GM21390 (cell line): ENCODE data around the gene EEFSEC.

ENCODE experiments used
- ATAC-seq: cut with Tn5 transposase; IDR thresholded peaks from one replicate; pipeline ENCODE4 v1.9.1; 2021; ENCODE audit not compliant: unreplicated experiment

Gene EEFSEC

GRCh38 chr3:128364808-128365360 lies 211.6 kb downstream of the EEFSEC start:
- ATAC-seq, result no peak

GRCh38 chr3:128366136-128366535 lies 212.9 kb downstream of the EEFSEC start:
- no peak for ATAC-seq

- no peak for ATAC-seq
These were observed 213.4 kb downstream of the EEFSEC start for GRCh38 chr3:128366652-128367051.

- ATAC-seq, result no peak
These were observed 213.9 kb downstream of the EEFSEC start for GRCh38 chr3:128367221-128367620.

GRCh38 chr3:128367761-128368160 lies 214.5 kb downstream of the EEFSEC start:
- ATAC-seq, result no peak

- ATAC-seq, result no peak
These were observed 215.3 kb downstream of the EEFSEC start for GRCh38 chr3:128368626-128369025.

- ATAC-seq, result no peak
These were observed 215.9 kb downstream of the EEFSEC start for GRCh38 chr3:128369121-128369703.

- ATAC-seq, result no peak
These were observed 216.8 kb downstream of the EEFSEC start for GRCh38 chr3:128369881-128370642.

- ATAC-seq, result no peak
These were observed 219.0 kb downstream of the EEFSEC start for GRCh38 chr3:128372281-128372680.

- ATAC-seq, result no peak
These were observed 219.6 kb downstream of the EEFSEC start for GRCh38 chr3:128372707-128373533.

- no peak for ATAC-seq
These were observed 221.6 kb downstream of the EEFSEC start for GRCh38 chr3:128374746-128375445.

- ATAC-seq, result no peak
These were observed 223.2 kb downstream of the EEFSEC start for GRCh38 chr3:128376516-128376915.

- no peak for ATAC-seq
These were observed 225.5 kb downstream of the EEFSEC start for GRCh38 chr3:128378631-128379347.

- ATAC-seq, result no peak
These were observed 226.3 kb downstream of the EEFSEC start for GRCh38 chr3:128379367-128380160.

GRCh38 chr3:128380295-128380694 lies 227.0 kb downstream of the EEFSEC start:
- ATAC-seq, result no peak

- ATAC-seq, result no peak
These were observed 227.4 kb downstream of the EEFSEC start for GRCh38 chr3:128380719-128381118.

GRCh38 chr3:128381609-128382008 lies 228.3 kb downstream of the EEFSEC start:
- ATAC-seq, result no peak

GRCh38 chr3:128382221-128382807 lies 229.0 kb downstream of the EEFSEC start:
- ATAC-seq, result no peak
